Fibroblast of lung (primary cell): ENCODE measurements around the gene TMEM171. TPM values are rescaled to one million over a fixed set of nuclear protein-coding genes. Genes with fewer than 3 reads are reported as not detected.

Experiments used
- DNase-seq, 2 donors: peaks; one replicate each; pipeline versions ENCODE4 v3.0.0 to v3.0.0-alpha.2; 2010; ENCODE audit warnings: low read depth in 2 of 2
- H2AFZ ChIP-seq: 2 replicates; pipeline ENCODE4 v1.5.1; 2012; ENCODE audit warnings: low read length, control low read depth, inconsistent platforms
- H3K27ac ChIP-seq: 2 replicates; pipeline ENCODE4 v1.5.1; 2011; ENCODE audit warnings: low read length, control low read depth; ENCODE audit not compliant: insufficient read depth
- H3K27me3 ChIP-seq: 2 replicates; pipeline ENCODE4 v1.5.1; 2011; ENCODE audit warnings: mild to moderate bottlenecking, low read length; ENCODE audit not compliant: control insufficient read depth, insufficient read depth
- H3K36me3 ChIP-seq: 2 replicates; pipeline ENCODE4 v1.5.1; 2011; ENCODE audit warnings: low read length; ENCODE audit not compliant: control insufficient read depth, insufficient read depth
- H3K4me1 ChIP-seq: 2 replicates; pipeline ENCODE4 v1.5.1; 2011; ENCODE audit warnings: low read length; ENCODE audit not compliant: control insufficient read depth, insufficient read depth; ENCODE audit errors: extremely low read depth
- H3K4me2 ChIP-seq: 2 replicates; pipeline ENCODE4 v1.5.1; 2011; ENCODE audit warnings: low read length, control low read depth; ENCODE audit not compliant: insufficient read depth; ENCODE audit errors: extremely low read depth
- H3K4me3 ChIP-seq, 4 experiments: fragments of 200-600 bp in 1 of 4; sonication (generic) in 1 of 4; replicated peaks in 1 of 4; 2 replicates each; pipeline ENCODE4 v1.5.1; 2011 to 2016; ENCODE audit warnings: low read length in 4 of 4, low read depth in 3 of 4, mild to moderate bottlenecking in 3 of 4, control low read depth in 2 of 4, inconsistent platforms in 1 of 4, mixed read lengths in 1 of 4; ENCODE audit not compliant: insufficient read depth in 1 of 4; ENCODE audit errors: control extremely low read depth in 1 of 4
- H3K79me2 ChIP-seq: 2 replicates; pipeline ENCODE4 v1.5.1; 2012; ENCODE audit warnings: mild to moderate bottlenecking, low read length, inconsistent platforms; ENCODE audit not compliant: control insufficient read depth, insufficient read depth
- H3K9ac ChIP-seq: 2 replicates; pipeline ENCODE4 v1.5.1; 2011; ENCODE audit warnings: mild to moderate bottlenecking, low read length, control low read depth; ENCODE audit not compliant: insufficient read depth
- H3K9me3 ChIP-seq: 2 replicates; pipeline ENCODE4 v1.5.1; 2012; ENCODE audit warnings: low read depth, low read length; ENCODE audit not compliant: control insufficient read depth, insufficient read depth
- H4K20me1 ChIP-seq: 2 replicates; pipeline ENCODE4 v1.5.1; 2011; ENCODE audit warnings: low read length; ENCODE audit not compliant: control insufficient read depth, insufficient read depth; ENCODE audit errors: extremely low read depth
- CTCF ChIP-seq, 2 donors: IDR thresholded peaks in 1 of 2; conservative IDR thresholded peaks in 1 of 2; 1 replicate in 1 of 2; 2 replicates in 1 of 2; pipeline ENCODE4 v1.5.1; 2011 to 2012; ENCODE audit warnings: low read length in 2 of 2, control low read depth in 1 of 2, inconsistent platforms in 1 of 2, low read depth in 1 of 2, mild to moderate bottlenecking in 1 of 2
- EZH2 ChIP-seq: IDR thresholded peaks from 2 replicates; pipeline ENCODE4 v1.5.1; 2012; ENCODE audit warnings: low read length, control low read depth, mild to moderate bottlenecking; ENCODE audit errors: missing control alignments
- polyA plus RNA-seq, 2 donors: library from polyadenylated mRNA; depleted of rRNA in 1 of 2; stranded (reverse) in 1 of 2; unstranded in 1 of 2; fragments of >200 nt; gene quantifications; 2 replicates each; pipeline ENCODE4 v1.2.1, GENCODE V29; 2011 to 2012; ENCODE audit warnings: missing spikeins in 1 of 2
- total RNA-seq: library from RNA; depleted of rRNA; stranded (reverse); fragments of >200 nt; gene quantifications from 2 replicates; pipeline ENCODE4 v1.2.1, GENCODE V29; 2014

The TMEM171 gene
- total and polyA plus RNA-seq, 2 donors (not counting 1 experiment from before 2014, with no cell fraction given) = 0.83 to 5.8 TPM

GRCh38 chr5:73103870-73104299 lies 16.5 kb upstream of the TMEM171 start:
- no peak for TF ChIP-seq CTCF (conservative IDR thresholded peaks at IDR 0.05 in 1 of 2, IDR thresholded peaks at IDR 0.05 in 1 of 2; ENCODE audit: low read depth in 1 of 2, low read length in 2 of 2)
- no peak for TF ChIP-seq EZH2
- H3K4me3 ChIP-seq = no peak overlapping the region
- no peak overlapping the region for H3K9ac ChIP-seq
- H3K9me3 ChIP-seq = no peaks in the 10 kb centered on the region
- DNase-seq = no peak
- no peaks in the 10 kb centered on the region for H3K27me3 ChIP-seq
- no peaks in the 10 kb centered on the region for H3K79me2 ChIP-seq
- H3K27ac ChIP-seq = no peak overlapping the region
- H3K4me2 ChIP-seq = no peak overlapping the region
- H2AFZ ChIP-seq = no peak overlapping the region
- no peaks in the 10 kb centered on the region for H3K4me1 ChIP-seq
- H4K20me1 ChIP-seq = no peaks in the 10 kb centered on the region
- H3K36me3 ChIP-seq = no peaks in the 10 kb centered on the region

- DNase-seq = no peak
- Histone ChIP-seq H2AFZ (no peak overlapping the region), H3K36me3 (no peaks in the 10 kb centered on the region), H3K27me3 (no peaks in the 10 kb centered on the region), H3K4me1 (no peaks in the 10 kb centered on the region), H3K4me3 (no peak overlapping the region), H3K27ac (no peak overlapping the region), H3K79me2 (no peaks in the 10 kb centered on the region), H4K20me1 (no peaks in the 10 kb centered on the region), H3K4me2 (no peak overlapping the region), H3K9ac (no peak overlapping the region), H3K9me3 (no peaks in the 10 kb centered on the region)
- TF ChIP-seq CTCF (conservative IDR thresholded peaks at IDR 0.05 in 1 of 2, IDR thresholded peaks at IDR 0.05 in 1 of 2; ENCODE audit: low read depth in 1 of 2, low read length in 2 of 2) (no peak), EZH2 (no peak)
Measured at GRCh38 chr5:73104326-73104725, 16.0 kb upstream of the TMEM171 start.

GRCh38 chr5:73106335-73106734 lies 14.0 kb upstream of the TMEM171 start:
- Histone ChIP-seq H3K9me3 (no peaks in the 10 kb centered on the region), H3K79me2 (no peaks in the 10 kb centered on the region), H3K4me3 (no peak overlapping the region), H3K4me2 (no peak overlapping the region), H3K27me3 (no peaks in the 10 kb centered on the region), H3K4me1 (no peaks in the 10 kb centered on the region), H4K20me1 (no peaks in the 10 kb centered on the region), H2AFZ (no peak overlapping the region), H3K36me3 (no peaks in the 10 kb centered on the region), H3K27ac (no peak overlapping the region), H3K9ac (no peak overlapping the region)
- TF ChIP-seq EZH2 (no peak), CTCF (conservative IDR thresholded peaks at IDR 0.05 in 1 of 2, IDR thresholded peaks at IDR 0.05 in 1 of 2; ENCODE audit: low read depth in 1 of 2, low read length in 2 of 2) (no peak)
- DNase-seq = no peak
